ENCODE data around the gene TBCC.

DNA sequence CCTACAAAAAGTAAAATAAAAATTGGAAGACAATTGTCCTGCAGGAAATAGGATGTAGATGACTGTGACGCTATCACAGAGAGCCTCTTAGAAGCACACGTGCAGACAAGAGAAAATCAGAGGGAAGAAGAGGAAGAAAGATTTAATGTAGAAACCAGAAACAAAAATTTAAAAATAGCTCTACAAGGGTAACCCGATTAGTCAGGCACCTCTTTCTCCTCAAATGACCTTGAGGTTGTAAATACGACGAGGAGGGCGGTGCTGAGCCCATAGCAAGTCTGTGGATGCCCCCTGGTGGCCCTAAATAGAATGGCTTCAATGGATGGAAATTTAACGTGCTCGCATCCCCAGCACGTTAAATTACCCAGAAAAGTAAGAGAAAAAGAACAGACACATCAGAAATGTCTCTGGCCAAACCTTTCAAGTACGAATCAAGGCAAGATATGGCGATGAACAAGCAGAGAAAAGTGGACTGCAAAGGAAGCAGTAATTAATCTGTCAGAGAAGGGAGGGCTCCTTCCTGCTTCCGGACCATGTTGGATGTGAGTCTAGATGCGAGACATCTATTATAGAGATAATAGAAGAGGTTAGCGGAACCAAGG is 19.3 kb downstream of the TBCC start:
- TF ChIP-seq FOXP2 (optimal IDR thresholded peaks at IDR 0.05; ENCODE audit: borderline replicate concordance, extremely low read depth, extremely low read length, insufficient read depth): no peak
- TF ChIP-seq, protein P1, sequence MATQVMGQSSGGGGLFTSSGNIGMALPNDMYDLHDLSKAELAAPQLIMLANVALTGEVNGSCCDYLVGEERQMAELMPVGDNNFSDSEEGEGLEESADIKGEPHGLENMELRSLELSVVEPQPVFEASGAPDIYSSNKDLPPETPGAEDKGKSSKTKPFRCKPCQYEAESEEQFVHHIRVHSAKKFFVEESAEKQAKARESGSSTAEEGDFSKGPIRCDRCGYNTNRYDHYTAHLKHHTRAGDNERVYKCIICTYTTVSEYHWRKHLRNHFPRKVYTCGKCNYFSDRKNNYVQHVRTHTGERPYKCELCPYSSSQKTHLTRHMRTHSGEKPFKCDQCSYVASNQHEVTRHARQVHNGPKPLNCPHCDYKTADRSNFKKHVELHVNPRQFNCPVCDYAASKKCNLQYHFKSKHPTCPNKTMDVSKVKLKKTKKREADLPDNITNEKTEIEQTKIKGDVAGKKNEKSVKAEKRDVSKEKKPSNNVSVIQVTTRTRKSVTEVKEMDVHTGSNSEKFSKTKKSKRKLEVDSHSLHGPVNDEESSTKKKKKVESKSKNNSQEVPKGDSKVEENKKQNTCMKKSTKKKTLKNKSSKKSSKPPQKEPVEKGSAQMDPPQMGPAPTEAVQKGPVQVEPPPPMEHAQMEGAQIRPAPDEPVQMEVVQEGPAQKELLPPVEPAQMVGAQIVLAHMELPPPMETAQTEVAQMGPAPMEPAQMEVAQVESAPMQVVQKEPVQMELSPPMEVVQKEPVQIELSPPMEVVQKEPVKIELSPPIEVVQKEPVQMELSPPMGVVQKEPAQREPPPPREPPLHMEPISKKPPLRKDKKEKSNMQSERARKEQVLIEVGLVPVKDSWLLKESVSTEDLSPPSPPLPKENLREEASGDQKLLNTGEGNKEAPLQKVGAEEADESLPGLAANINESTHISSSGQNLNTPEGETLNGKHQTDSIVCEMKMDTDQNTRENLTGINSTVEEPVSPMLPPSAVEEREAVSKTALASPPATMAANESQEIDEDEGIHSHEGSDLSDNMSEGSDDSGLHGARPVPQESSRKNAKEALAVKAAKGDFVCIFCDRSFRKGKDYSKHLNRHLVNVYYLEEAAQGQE (IDR thresholded peaks at IDR 0.05; ENCODE audit: insufficient read depth in 1 of 2, low read depth in 2 of 2, low read length in 2 of 2): no peak
- no peak for TF ChIP-seq SIN3A (IDR thresholded peaks at IDR 0.05; ENCODE audit: borderline replicate concordance, insufficient read depth, low read length)

Data from PFSK-1 (cell line).